ENCODE data around the gene CCDC85C. TPM values are rescaled to one million over a fixed set of nuclear protein-coding genes. Genes with fewer than 3 reads are reported as not detected.

CCDC85C gene
- total RNA-seq, 2 donors from 2014 or later, result 35.1 to 47.2 TPM

- no peak for DNase-seq (ENCODE audit: low spot score)
- H3K9me3 ChIP-seq, result no peaks in the 10 kb centered on the region
- H3K27ac ChIP-seq, result no peak overlapping the region
- no peaks in the 10 kb centered on the region for H3K27me3 ChIP-seq (replicated peaks; ENCODE audit: insufficient read depth)
- no peak for TF ChIP-seq POLR2AphosphoS5 (IDR thresholded peaks at IDR 0.05)
- TF ChIP-seq CTCF (IDR thresholded peaks at IDR 0.05), result no peak
- TF ChIP-seq POLR2A (IDR thresholded peaks at IDR 0.05), result no peak
- 66% methylated on average over 16 of the region's 16 CpGs for WGBS
- H3K4me3 ChIP-seq, result no peak overlapping the region
- H3K36me3 ChIP-seq, result no peaks in the 10 kb centered on the region
- H3K4me1 ChIP-seq (replicated peaks), result peaks cover 40% of the 10 kb centered on the region
- intact Hi-C loops (cut with DNase I), result no loop called here
Observed at GRCh38 chr14:99559286-99559990, 44.6 kb downstream of the CCDC85C start.

GRCh38 chr14:99556134-99556791 is 47.7 kb downstream of the CCDC85C start:
- no peak overlapping the region for H3K27ac ChIP-seq
- DNase-seq (ENCODE audit: low spot score), result no peak
- no peak overlapping the region for H3K4me3 ChIP-seq
- no peaks in the 10 kb centered on the region for H3K27me3 ChIP-seq (replicated peaks; ENCODE audit: insufficient read depth)
- intact Hi-C loops (cut with DNase I), result no loop called here
- H3K36me3 ChIP-seq, result no peaks in the 10 kb centered on the region
- H3K9me3 ChIP-seq, result no peaks in the 10 kb centered on the region
- peaks cover 30% of the 10 kb centered on the region for H3K4me1 ChIP-seq (replicated peaks)
- WGBS, result 87% methylated on average over 10 of the region's 10 CpGs
- TF ChIP-seq POLR2AphosphoS5 (IDR thresholded peaks at IDR 0.05), result no peak
- no peak for TF ChIP-seq CTCF (IDR thresholded peaks at IDR 0.05)
- no peak for TF ChIP-seq POLR2A (IDR thresholded peaks at IDR 0.05)

- H3K27me3 ChIP-seq (replicated peaks; ENCODE audit: insufficient read depth), result no peaks in the 10 kb centered on the region
- H3K27ac ChIP-seq, result peak overlapping the region in 1 of 2 donors; percentile 47
- WGBS, result 59% methylated on average over 9 of the region's 9 CpGs
- no peaks in the 10 kb centered on the region for H3K36me3 ChIP-seq
- H3K4me1 ChIP-seq (replicated peaks), result peaks cover 25% of the 10 kb centered on the region
- no peak for DNase-seq (ENCODE audit: low spot score)
- H3K9me3 ChIP-seq, result no peaks in the 10 kb centered on the region
- H3K4me3 ChIP-seq, result no peak overlapping the region
- intact Hi-C loops (cut with DNase I), result no loop called here
- TF ChIP-seq POLR2A (IDR thresholded peaks at IDR 0.05) (no peak), POLR2AphosphoS5 (IDR thresholded peaks at IDR 0.05) (no peak), CTCF (IDR thresholded peaks at IDR 0.05) (no peak)
Observed at GRCh38 chr14:99554757-99555531, 49.1 kb downstream of the CCDC85C start.

- H3K27ac ChIP-seq, result peak overlapping the region in 1 of 2 donors; percentile 47
- H3K27me3 ChIP-seq (replicated peaks; ENCODE audit: insufficient read depth), result no peaks in the 10 kb centered on the region
- no peaks in the 10 kb centered on the region for H3K9me3 ChIP-seq
- TF ChIP-seq POLR2AphosphoS5 (IDR thresholded peaks at IDR 0.05) (no peak), CTCF (IDR thresholded peaks at IDR 0.05) (no peak), POLR2A (IDR thresholded peaks at IDR 0.05) (no peak)
- intact Hi-C loops (cut with DNase I), result no loop called here
- WGBS, result 54% methylated on average over 7 of the region's 12 CpGs
- DNase-seq (ENCODE audit: low spot score), result no peak
- no peak overlapping the region for H3K4me3 ChIP-seq
- H3K4me1 ChIP-seq (replicated peaks), result peaks cover 25% of the 10 kb centered on the region
- H3K36me3 ChIP-seq, result no peaks in the 10 kb centered on the region
Observed at GRCh38 chr14:99554184-99554583, 49.8 kb downstream of the CCDC85C start.

Data from prostate gland (tissue), 2 donors.